Sciatic nerve (tissue), 1 donor: ENCODE results near the gene NUMA1. TPM values are rescaled to one million over a fixed set of nuclear protein-coding genes. Genes with fewer than 3 reads are reported as not detected.

ENCODE experiments used
- microRNA-seq: library from miRNA; unstranded; fragments of <30 nt; microRNA quantifications from one replicate; pipeline ENCODE4 v1.2.0, GENCODE V29; 2020
- total RNA-seq: library from RNA; stranded (reverse); fragmentation: NEBNext Ultra II Directional; extraction: Animal tissue kit (Norgen Biotek cat#: 25700); gene quantifications from one replicate; pipeline ENCODE4 v1.2.1, GENCODE V29; 2021
- donor health status: DM: no; HTN: no; CAD: no.

The NUMA1 gene
- total RNA-seq, 1 donor from 2014 or later: 241 TPM

Small RNAs within 50 kb of the gene (microRNA-seq; reads per million reads assigned to microRNA genes)
- not detected for gene MIR3165

Other genes starting within 250 kb of the NUMA1 start
- not detected for gene DEFB108B, start 247.3 kb downstream of the NUMA1 start, total RNA-seq
- not detected for gene DEFB131B, start 202.1 kb downstream of the NUMA1 start, total RNA-seq
- 11.7 TPM for gene XNDC1N, start 151.9 kb downstream of the NUMA1 start, total RNA-seq
- 32.5 TPM for gene RNF121, start 151.5 kb downstream of the NUMA1 start, total RNA-seq
- 13.5 TPM for gene IL18BP, start 81.6 kb downstream of the NUMA1 start, total RNA-seq
- gene LRRC51, start 308 bp upstream of the NUMA1 start, total RNA-seq: 8.7 TPM
- gene LAMTOR1, start 22.8 kb upstream of the NUMA1 start, total RNA-seq: 70.8 TPM
- gene TOMT, start 25.4 kb upstream of the NUMA1 start, total RNA-seq: not detected
- 21.4 TPM for gene ANAPC15, start 32.2 kb upstream of the NUMA1 start, total RNA-seq
- gene FOLR3, start 55.2 kb upstream of the NUMA1 start, total RNA-seq: 1.1 TPM
- gene FOLR1, start 111.6 kb upstream of the NUMA1 start, total RNA-seq: 1.2 TPM
- 28.4 TPM for gene FOLR2, start 136.3 kb upstream of the NUMA1 start, total RNA-seq
- gene INPPL1, start 144.2 kb upstream of the NUMA1 start, total RNA-seq: 142 TPM
- not detected for gene PHOX2A, start 163.6 kb upstream of the NUMA1 start, total RNA-seq